T1000 (cell line): ENCODE data around the gene MS4A10.
"Not testable (repeated sequence)": the region's sequence is repeated elsewhere in the genome, so short reads cannot be mapped to it uniquely, and the experiment has no call there.

Source experiments
- DNase-seq: peaks from one replicate; lab custom pipeline; 2025; ENCODE audit warnings: mixed read lengths; lab: John Stamatoyannopoulos, UW

Gene MS4A10

GRCh38 chr11:60786811-60787567, 1.9 kb downstream of the MS4A10 start:
- DNase-seq = no peak

GRCh38 chr11:60788401-60789125, 3.4 kb downstream of the MS4A10 start:
- DNase-seq = no peak

GRCh38 chr11:60790726-60791125, 5.6 kb downstream of the MS4A10 start:
- DNase-seq = no peak

DNA sequence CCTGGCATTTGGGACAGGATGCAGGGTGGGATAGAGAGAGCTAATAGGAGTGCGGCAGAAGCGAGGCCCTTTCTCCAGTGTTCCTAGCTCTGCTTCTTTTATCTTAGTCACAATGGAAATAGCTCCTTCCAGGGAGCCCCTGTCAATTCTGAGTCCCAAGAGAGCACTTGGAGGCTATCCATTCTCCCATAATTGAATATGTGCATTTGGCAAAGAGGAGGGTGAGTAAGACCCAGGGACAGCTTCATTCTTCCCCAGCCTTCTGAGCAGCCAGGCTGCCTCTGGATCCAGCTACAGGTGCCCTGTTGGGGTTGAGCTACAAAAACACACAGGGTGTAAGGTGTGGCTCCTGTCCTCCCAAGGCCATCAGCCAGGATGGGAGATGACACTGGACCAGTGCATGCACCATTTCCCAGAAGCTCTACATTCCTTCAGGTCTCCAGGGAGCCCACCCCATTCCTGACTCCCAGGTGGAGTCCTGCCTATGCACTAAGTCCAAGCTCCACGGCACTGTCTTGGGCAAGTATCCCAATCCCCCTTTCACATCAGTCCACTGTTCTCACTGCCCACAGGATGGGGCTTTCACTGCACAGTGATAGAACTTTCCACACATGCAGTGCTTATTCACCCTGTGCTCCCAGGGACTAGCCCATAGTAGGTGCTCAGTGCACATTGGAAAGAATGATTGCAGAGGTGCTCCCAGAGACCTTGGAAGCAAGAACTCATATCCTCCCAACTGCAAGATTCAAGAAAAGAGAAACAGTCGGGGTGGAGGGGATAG, 6.2 kb downstream of the MS4A10 start:
- DNase-seq = no peak

- DNase-seq = no peak
Measured at GRCh38 chr11:60792521-60792920, 7.4 kb downstream of the MS4A10 start.

GRCh38 chr11:60795291-60795690, 10.2 kb downstream of the MS4A10 start:
- DNase-seq = no peak

GRCh38 chr11:60797846-60798630, 12.9 kb downstream of the MS4A10 start:
- no peak for DNase-seq

GRCh38 chr11:60798631-60799030, 13.5 kb downstream of the MS4A10 start:
- no peak for DNase-seq

DNA sequence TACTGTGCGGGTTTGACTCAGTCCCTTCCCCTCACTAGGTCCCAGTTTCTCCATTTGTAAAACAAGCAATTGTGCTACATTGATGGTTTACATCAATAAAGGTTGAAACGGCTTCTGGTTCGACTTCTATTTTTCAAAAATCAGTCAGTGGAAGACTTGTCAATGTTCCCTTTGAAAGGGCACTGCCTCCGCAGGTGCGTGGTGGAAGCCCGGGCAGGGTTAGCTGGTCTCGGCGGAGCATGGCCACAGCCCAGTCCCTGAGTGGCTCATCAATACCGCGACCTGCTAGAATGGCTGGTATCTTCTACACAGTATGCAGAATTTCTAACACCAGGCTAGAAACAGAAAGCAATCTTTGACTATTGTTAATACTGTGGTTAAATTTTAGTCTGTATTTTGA, 16.1 kb downstream of the MS4A10 start:
- no peak for DNase-seq

DNA sequence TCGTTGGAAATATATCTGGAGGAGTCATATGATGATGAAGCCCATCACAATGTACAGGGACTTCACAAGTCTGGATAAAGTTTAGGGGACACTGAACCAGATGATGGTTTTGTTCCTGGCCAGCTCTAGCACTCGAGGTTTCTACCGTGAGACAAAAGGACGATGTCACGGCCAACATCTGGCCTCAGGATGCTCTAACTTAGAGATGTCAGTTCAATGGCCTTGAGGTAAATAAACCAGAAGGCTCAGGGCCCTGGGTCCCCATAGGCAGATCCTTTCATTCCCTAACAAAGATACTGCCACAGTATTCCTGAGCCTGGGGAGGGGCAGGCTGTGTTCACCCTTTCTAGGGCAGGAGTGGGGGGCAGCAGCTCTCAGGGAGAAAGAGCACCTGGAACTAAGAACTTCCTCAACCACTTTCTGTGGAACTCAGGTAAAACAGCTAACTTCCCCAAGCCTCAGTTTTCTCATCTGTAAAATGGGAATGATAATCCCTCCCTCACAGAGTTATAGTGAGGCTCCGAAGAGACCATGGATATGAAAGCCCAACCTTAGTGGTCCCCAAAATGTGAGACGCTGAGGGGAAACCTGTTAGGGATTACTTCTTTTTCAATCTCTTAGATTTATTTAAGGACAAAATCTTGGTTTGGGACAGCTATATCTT, 18.3 kb downstream of the MS4A10 start:
- DNase-seq = no peak

GRCh38 chr11:60809249-60809648, 24.1 kb downstream of the MS4A10 start:
- no peak for DNase-seq

GRCh38 chr11:60809691-60810090, 24.6 kb downstream of the MS4A10 start:
- DNase-seq = no peak

GRCh38 chr11:60810151-60810550, 25.0 kb downstream of the MS4A10 start:
- DNase-seq = no peak

- no peak for DNase-seq
Measured at GRCh38 chr11:60810569-60810968, 25.4 kb downstream of the MS4A10 start.

- DNase-seq = no peak
Measured at GRCh38 chr11:60813324-60813723, 28.2 kb downstream of the MS4A10 start.

GRCh38 chr11:60814112-60814511, 29.0 kb downstream of the MS4A10 start:
- DNase-seq = no peak

GRCh38 chr11:60816590-60817157, 31.5 kb downstream of the MS4A10 start:
- no peak for DNase-seq

DNA sequence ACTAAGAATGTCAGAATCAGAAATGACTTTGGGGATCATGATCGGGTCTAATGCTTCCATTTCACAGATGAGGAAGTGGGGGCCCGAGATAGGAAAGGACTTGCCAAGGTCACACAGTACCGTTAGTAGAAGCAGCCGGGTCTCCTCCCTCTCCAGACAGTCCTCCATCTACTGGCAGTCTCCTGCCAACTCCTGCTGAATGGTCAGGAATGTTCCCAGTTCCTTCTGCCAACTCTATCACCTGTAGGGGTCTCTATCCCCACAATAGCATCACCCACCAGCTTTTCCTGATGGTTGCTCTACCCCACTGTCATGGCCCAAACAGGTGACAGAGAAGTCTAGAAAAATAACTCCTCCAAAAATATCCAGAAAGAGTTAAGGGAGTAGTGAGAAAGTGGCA, 32.9 kb downstream of the MS4A10 start:
- no peak for DNase-seq

DNA sequence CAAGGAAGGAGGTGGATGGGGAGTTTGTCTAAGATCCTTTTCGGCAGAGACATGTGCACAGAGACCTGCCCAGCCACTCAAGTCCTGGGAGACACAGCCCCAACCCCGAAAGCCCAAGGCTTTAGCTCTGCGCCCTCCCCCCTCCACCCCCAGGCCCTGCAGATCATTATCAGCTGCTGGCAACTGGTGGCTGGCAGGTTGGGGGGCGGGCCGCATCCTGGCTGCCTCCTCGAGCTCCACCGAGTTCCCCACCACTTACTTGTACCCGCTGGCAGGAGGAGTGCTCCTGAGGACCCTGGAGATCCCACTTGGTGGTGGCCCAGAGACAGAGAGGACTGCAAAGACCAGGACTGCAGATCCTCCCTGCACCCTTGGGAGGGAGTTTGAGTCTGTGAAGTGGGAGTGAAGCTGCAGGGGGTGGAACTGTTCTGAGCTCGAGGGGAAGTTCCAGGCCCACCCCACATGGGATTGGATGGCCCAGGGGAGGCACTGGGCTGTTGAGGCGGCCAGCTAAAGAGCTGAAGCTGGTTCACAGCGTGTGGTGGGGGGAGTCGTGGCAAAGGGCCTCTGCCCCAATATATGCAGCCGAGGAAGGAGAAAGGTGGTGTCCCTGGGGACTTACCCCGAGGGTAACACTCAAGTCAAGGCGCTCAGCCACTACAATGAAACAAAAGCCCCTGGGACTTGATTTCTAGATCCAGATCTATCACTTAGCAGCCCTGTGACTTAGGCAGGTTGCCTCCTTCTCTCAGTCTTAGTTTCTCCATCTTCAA, 36.9 kb downstream of the MS4A10 start:
- no peak for DNase-seq

DNA sequence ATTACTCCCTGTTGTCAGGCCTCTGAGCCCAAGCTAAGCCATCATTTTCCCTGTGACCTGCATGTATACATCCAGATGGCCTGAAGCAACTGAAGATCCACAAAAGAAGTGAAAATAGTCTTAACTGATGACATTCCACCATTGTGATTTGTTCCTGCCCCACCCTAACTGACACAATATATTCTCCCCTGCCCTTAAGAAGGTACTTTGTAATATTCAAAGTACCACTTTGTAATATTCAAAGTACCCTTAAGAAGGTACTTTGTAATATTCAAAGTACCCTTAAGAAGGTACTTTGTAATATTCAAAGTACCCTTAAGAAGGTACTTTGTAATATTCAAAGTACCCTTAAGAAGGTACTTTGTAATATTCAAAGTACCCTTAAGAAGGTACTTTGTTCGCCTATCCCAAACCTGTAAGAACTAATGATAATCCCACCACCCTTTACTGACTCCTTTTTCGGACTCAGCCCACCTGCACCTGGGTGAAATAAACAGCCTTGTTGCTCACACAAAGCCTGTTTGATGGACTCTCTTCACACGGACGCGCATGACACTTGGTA, 38.7 kb downstream of the MS4A10 start:
- not testable (repeated sequence) for DNase-seq
